NCI-H2081 (cell line): ENCODE measurements around the gene HK1.
"Not testable (repeated sequence)": the region's sequence is repeated elsewhere in the genome, so short reads cannot be mapped to it uniquely, and the experiment has no call there.

Experiments used
- DNase-seq, 2 experiments: peaks; one replicate each; lab custom pipeline; 2025; lab: John Stamatoyannopoulos, UW

HK1 gene

GRCh38 chr10:69278446-69278963 is at the start of gene HK1:
Gene HK1 (plus strand): TSS chr10:69278496.
- no peak for DNase-seq

- DNase-seq = no peak
Measured at GRCh38 chr10:69229616-69229916, 48.7 kb upstream of the HK1 start.

- DNase-seq = no peak
Measured at GRCh38 chr10:69230128-69230527, 48.2 kb upstream of the HK1 start.

- DNase-seq = no peak
Measured at GRCh38 chr10:69232252-69232651, 46.0 kb upstream of the HK1 start.

- no peak for DNase-seq
Measured at GRCh38 chr10:69232736-69233480, 45.4 kb upstream of the HK1 start.

GRCh38 chr10:69234447-69234846 is 43.8 kb upstream of the HK1 start:
- no peak for DNase-seq

- DNase-seq = peak; percentile 59 to 70
Measured at GRCh38 chr10:69237528-69238159, 40.7 kb upstream of the HK1 start.

- no peak for DNase-seq
Measured at GRCh38 chr10:69239136-69239535, 39.2 kb upstream of the HK1 start.

- no peak for DNase-seq
Measured at GRCh38 chr10:69239816-69240434, 38.4 kb upstream of the HK1 start.

GRCh38 chr10:69240455-69240854 is 37.8 kb upstream of the HK1 start:
- DNase-seq = no peak

- no peak for DNase-seq
Measured at GRCh38 chr10:69241575-69241974, 36.7 kb upstream of the HK1 start.

GRCh38 chr10:69242040-69242851 is 36.0 kb upstream of the HK1 start:
- DNase-seq = no peak

GRCh38 chr10:69242852-69243212 is 35.5 kb upstream of the HK1 start:
- DNase-seq = no peak

GRCh38 chr10:69243817-69244216 is 34.5 kb upstream of the HK1 start:
- no peak for DNase-seq

GRCh38 chr10:69246036-69246435 is 32.3 kb upstream of the HK1 start:
- no peak for DNase-seq

- DNase-seq = no peak
Measured at GRCh38 chr10:69246581-69247312, 31.5 kb upstream of the HK1 start.

GRCh38 chr10:69247313-69247710 is 31.0 kb upstream of the HK1 start:
- no peak for DNase-seq

GRCh38 chr10:69248117-69248730 is 30.1 kb upstream of the HK1 start:
- DNase-seq = no peak

GRCh38 chr10:69250041-69250440 is 28.3 kb upstream of the HK1 start:
- DNase-seq = no peak

GRCh38 chr10:69251417-69251816 is 26.9 kb upstream of the HK1 start:
- DNase-seq = not testable (repeated sequence)

GRCh38 chr10:69253171-69253570 is 25.1 kb upstream of the HK1 start:
- no peak for DNase-seq
